HEK293 (cell line): Measurements from ENCODE around the gene ALDH16A1.

ENCODE experiments used
- ATF2 ChIP-seq: fragments of 450-650 bp; formaldehyde crosslinking; IDR thresholded peaks from 2 replicates; pipeline ENCODE4 v1.5.1; 2016; ENCODE audit warnings: missing biosample characterization, missing genetic modification characterization, low read depth
- BCL11A ChIP-seq: fragments of 450-650 bp; formaldehyde crosslinking; IDR thresholded peaks from 2 replicates; pipeline ENCODE4 v1.5.1; 2016; ENCODE audit warnings: low read depth, missing biosample characterization, missing genetic modification characterization
- OSR2 ChIP-seq: fragments of 450-650 bp; formaldehyde crosslinking; IDR thresholded peaks from 2 replicates; pipeline ENCODE4 v1.5.1; 2016; ENCODE audit warnings: missing biosample characterization, missing genetic modification characterization
- REPIN1 ChIP-seq: fragments of 450-650 bp; formaldehyde crosslinking; IDR thresholded peaks from 2 replicates; pipeline ENCODE4 v1.5.1; 2017; ENCODE audit warnings: missing biosample characterization, missing genetic modification characterization, low read depth
- YY2 ChIP-seq: fragments of 450-650 bp; formaldehyde crosslinking; IDR thresholded peaks from 2 replicates; pipeline ENCODE4 v1.5.1; 2016; ENCODE audit warnings: missing biosample characterization, missing genetic modification characterization
- ZBTB17 ChIP-seq: fragments of 450-650 bp; formaldehyde crosslinking; IDR thresholded peaks from 2 replicates; pipeline ENCODE4 v1.5.1; 2016; ENCODE audit warnings: missing biosample characterization, missing genetic modification characterization
- ZBTB6 ChIP-seq: fragments of 450-650 bp; formaldehyde crosslinking; IDR thresholded peaks from 2 replicates; pipeline ENCODE4 v1.5.1; 2017; ENCODE audit warnings: missing biosample characterization, missing genetic modification characterization
- ZFHX2 ChIP-seq: fragments of 450-650 bp; formaldehyde crosslinking; conservative IDR thresholded peaks from 2 replicates; pipeline ENCODE4 v1.5.1; 2016; ENCODE audit warnings: missing biosample characterization, missing genetic modification characterization
- ZNF202 ChIP-seq: fragments of 450-650 bp; formaldehyde crosslinking; IDR thresholded peaks from 2 replicates; pipeline ENCODE4 v1.5.1; 2016; ENCODE audit warnings: missing biosample characterization, missing genetic modification characterization, borderline replicate concordance
- ZNF24 ChIP-seq: fragments of 450-650 bp; formaldehyde crosslinking; IDR thresholded peaks from 2 replicates; pipeline ENCODE4 v1.5.1; 2016; ENCODE audit warnings: missing biosample characterization, missing genetic modification characterization
- ZNF248 ChIP-seq: fragments of 450-650 bp; formaldehyde crosslinking; IDR thresholded peaks from 2 replicates; pipeline ENCODE4 v1.5.1; 2017; ENCODE audit warnings: missing biosample characterization, missing genetic modification characterization
- ZNF350 ChIP-seq: fragments of 450-650 bp; formaldehyde crosslinking; IDR thresholded peaks from 2 replicates; pipeline ENCODE4 v1.5.0; 2017; ENCODE audit warnings: missing biosample characterization, mild to moderate bottlenecking, missing genetic modification characterization
- ZNF433 ChIP-seq: fragments of 450-650 bp; formaldehyde crosslinking; IDR thresholded peaks from 2 replicates; pipeline ENCODE4 v1.5.1; 2016; ENCODE audit warnings: missing biosample characterization, missing genetic modification characterization, low read depth
- ZNF501 ChIP-seq: fragments of 450-650 bp; formaldehyde crosslinking; IDR thresholded peaks from 2 replicates; pipeline ENCODE4 v1.5.1; 2016; ENCODE audit warnings: missing biosample characterization, missing genetic modification characterization
- ZNF555 ChIP-seq: fragments of 450-650 bp; formaldehyde crosslinking; conservative IDR thresholded peaks from 2 replicates; pipeline ENCODE4 v1.5.1; 2017; ENCODE audit warnings: missing biosample characterization, mild to moderate bottlenecking, missing genetic modification characterization, inconsistent platforms
- ZNF600 ChIP-seq: fragments of 450-650 bp; formaldehyde crosslinking; IDR thresholded peaks from 2 replicates; pipeline ENCODE4 v1.5.1; 2016; ENCODE audit warnings: missing biosample characterization, missing genetic modification characterization
- ZNF610 ChIP-seq: fragments of 450-650 bp; formaldehyde crosslinking; IDR thresholded peaks from 2 replicates; pipeline ENCODE4 v1.5.1; 2016; ENCODE audit warnings: missing biosample characterization, missing genetic modification characterization, borderline replicate concordance
- ZNF629 ChIP-seq: fragments of 450-650 bp; formaldehyde crosslinking; IDR thresholded peaks from 2 replicates; pipeline ENCODE4 v1.5.1; 2017; ENCODE audit warnings: missing biosample characterization, missing genetic modification characterization
- ZNF658 ChIP-seq: fragments of 450-650 bp; formaldehyde crosslinking; IDR thresholded peaks from 2 replicates; pipeline ENCODE4; 2016; ENCODE audit warnings: missing biosample characterization, missing genetic modification characterization
- ZNF777 ChIP-seq: fragments of 450-650 bp; formaldehyde crosslinking; IDR thresholded peaks from 2 replicates; pipeline ENCODE4 v1.5.1; 2017; ENCODE audit warnings: missing biosample characterization, missing genetic modification characterization, borderline replicate concordance
- ZNF792 ChIP-seq: fragments of 450-650 bp; formaldehyde crosslinking; IDR thresholded peaks from 2 replicates; pipeline ENCODE4 v1.5.1; 2016; ENCODE audit warnings: missing biosample characterization, missing genetic modification characterization
- ZNF843 ChIP-seq: fragments of 450-650 bp; formaldehyde crosslinking; IDR thresholded peaks from 2 replicates; pipeline ENCODE4 v1.5.1; 2016; ENCODE audit warnings: missing biosample characterization, missing genetic modification characterization
- ZSCAN18 ChIP-seq: fragments of 450-650 bp; formaldehyde crosslinking; IDR thresholded peaks from 2 replicates; pipeline ENCODE4 v1.5.1; 2016; ENCODE audit warnings: missing biosample characterization, missing genetic modification characterization
- ZSCAN23 ChIP-seq: fragments of 450-650 bp; formaldehyde crosslinking; IDR thresholded peaks from 2 replicates; pipeline ENCODE4 v1.5.1; 2016; ENCODE audit warnings: missing biosample characterization, missing genetic modification characterization
- ZSCAN30 ChIP-seq: fragments of 450-650 bp; IDR thresholded peaks from 2 replicates; pipeline ENCODE4 v1.5.1; 2018; ENCODE audit warnings: missing biosample characterization, mild to moderate bottlenecking, missing genetic modification characterization, moderate library complexity
- ZSCAN4 ChIP-seq: fragments of 450-650 bp; formaldehyde crosslinking; IDR thresholded peaks from 2 replicates; pipeline ENCODE4 v1.5.1; 2017; ENCODE audit warnings: missing biosample characterization, missing genetic modification characterization
- TF ChIP-seq, protein P1 (sequence below): fragments of 450-650 bp; formaldehyde crosslinking; IDR thresholded peaks from 2 replicates; pipeline ENCODE4 v1.5.1; 2016; ENCODE audit warnings: missing biosample characterization, missing genetic modification characterization
- TF ChIP-seq, protein P2 (sequence below): sonication (generic); formaldehyde crosslinking; IDR thresholded peaks from 2 replicates; pipeline ENCODE4 v1.8.1; 2022; ENCODE audit warnings: mild to moderate bottlenecking, moderate library complexity, missing genetic modification reagents
- TF ChIP-seq, protein P3 (sequence below): fragments of 450-650 bp; formaldehyde crosslinking; IDR thresholded peaks from 2 replicates; pipeline ENCODE4 v1.5.1; 2016; ENCODE audit warnings: missing biosample characterization, missing genetic modification characterization
- TF ChIP-seq, protein P4 (sequence below): fragments of 450-650 bp; formaldehyde crosslinking; IDR thresholded peaks from 2 replicates; pipeline ENCODE4 v1.5.1; 2016; ENCODE audit warnings: missing biosample characterization, missing genetic modification characterization

The ALDH16A1 gene

DNA sequence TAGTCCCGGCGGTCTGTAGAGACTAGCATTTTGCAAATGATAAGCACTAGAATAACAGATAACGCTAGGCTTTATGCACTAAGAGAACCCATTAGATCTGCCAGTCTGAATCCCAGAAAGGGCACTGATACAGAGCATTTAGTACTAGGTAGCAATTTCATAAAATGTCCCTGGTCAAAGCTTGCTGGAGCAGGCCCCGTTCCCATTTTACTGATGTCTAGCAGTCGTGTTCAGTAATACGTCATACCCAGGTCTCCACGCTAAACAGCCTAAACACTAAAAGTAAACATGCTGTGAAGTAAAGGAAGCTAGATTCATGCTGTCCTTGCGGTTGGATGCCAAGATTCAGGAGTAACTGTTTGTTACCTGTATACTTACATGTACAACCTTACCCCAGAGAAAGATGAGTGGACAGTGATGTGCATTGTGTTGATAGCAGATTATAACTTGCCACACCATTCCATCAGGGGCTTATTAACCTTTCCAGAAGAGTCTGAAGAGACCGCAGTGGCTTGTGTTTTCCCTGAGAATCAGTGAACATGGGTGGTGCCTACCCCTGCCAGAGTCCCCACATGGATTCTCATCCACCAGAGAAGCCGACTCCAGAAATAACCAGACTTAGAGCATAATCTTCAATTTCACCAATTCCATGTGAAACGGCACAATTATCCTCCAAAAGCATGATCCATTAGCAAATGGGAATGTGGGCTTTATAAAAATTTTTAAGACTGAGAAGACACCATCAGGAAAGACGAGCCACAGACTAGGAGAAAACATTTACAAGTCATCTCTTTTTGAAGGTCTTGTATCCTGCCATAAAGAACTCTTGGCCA, 39.8 kb downstream of the ALDH16A1 start (continued):
- TF ChIP-seq, protein P1, sequence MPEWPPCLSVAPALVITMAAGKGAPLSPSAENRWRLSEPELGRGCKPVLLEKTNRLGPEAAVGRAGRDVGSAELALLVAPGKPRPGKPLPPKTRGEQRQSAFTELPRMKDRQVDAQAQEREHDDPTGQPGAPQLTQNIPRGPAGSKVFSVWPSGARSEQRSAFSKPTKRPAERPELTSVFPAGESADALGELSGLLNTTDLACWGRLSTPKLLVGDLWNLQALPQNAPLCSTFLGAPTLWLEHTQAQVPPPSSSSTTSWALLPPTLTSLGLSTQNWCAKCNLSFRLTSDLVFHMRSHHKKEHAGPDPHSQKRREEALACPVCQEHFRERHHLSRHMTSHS (tag by site-specific recombination) = no peak
- no peak for TF ChIP-seq ZNF350 (tag by site-specific recombination)
- 0 out of 2 replicates have a peak, but pooled peaks have one; percentile 11 for TF ChIP-seq ZNF501 (tag by site-specific recombination)
- TF ChIP-seq OSR2 = peak; percentile 27; the same call in 1 of the 2 replicates
- 0 out of 2 replicates have a peak, but pooled peaks have one; percentile 62 for TF ChIP-seq ZNF792 (tag by site-specific recombination)
- TF ChIP-seq, protein P2, sequence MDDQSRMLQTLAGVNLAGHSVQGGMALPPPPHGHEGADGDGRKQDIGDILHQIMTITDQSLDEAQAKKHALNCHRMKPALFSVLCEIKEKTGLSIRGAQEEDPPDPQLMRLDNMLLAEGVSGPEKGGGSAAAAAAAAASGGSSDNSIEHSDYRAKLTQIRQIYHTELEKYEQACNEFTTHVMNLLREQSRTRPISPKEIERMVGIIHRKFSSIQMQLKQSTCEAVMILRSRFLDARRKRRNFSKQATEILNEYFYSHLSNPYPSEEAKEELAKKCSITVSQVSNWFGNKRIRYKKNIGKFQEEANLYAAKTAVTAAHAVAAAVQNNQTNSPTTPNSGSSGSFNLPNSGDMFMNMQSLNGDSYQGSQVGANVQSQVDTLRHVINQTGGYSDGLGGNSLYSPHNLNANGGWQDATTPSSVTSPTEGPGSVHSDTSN (CRISPR knock-in tag) = no peak
- no peak for TF ChIP-seq ZBTB6 (tag by site-specific recombination)
- TF ChIP-seq ZNF248 = no peak
- TF ChIP-seq REPIN1 (tag by site-specific recombination) = no peak
- TF ChIP-seq ZSCAN4 (tag by site-specific recombination) = no peak
- TF ChIP-seq, protein P3, sequence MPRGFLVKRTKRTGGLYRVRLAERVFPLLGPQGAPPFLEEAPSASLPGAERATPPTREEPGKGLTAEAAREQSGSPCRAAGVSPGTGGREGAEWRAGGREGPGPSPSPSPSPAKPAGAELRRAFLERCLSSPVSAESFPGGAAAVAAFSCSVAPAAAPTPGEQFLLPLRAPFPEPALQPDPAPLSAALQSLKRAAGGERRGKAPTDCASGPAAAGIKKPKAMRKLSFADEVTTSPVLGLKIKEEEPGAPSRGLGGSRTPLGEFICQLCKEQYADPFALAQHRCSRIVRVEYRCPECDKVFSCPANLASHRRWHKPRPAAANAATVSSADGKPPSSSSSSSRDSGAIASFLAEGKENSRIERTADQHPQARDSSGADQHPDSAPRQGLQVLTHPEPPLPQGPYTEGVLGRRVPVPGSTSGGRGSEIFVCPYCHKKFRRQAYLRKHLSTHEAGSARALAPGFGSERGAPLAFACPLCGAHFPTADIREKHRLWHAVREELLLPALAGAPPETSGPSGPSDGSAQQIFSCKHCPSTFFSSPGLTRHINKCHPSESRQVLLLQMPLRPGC (tag by site-specific recombination) = peak; percentile 44; the same call in 1 of the 2 replicates
- no peak for TF ChIP-seq YY2 (tag by site-specific recombination)
- no peak; the same call in 1 of the 2 replicates for TF ChIP-seq BCL11A (tag by site-specific recombination)
- TF ChIP-seq ZSCAN30 (tag by site-specific recombination) = peak; percentile 81; the same call in 1 of the 2 replicates
- TF ChIP-seq ZNF600 (tag by site-specific recombination) = peak; percentile 64
- TF ChIP-seq ZNF433 (tag by site-specific recombination) = no peak
- TF ChIP-seq ZSCAN23 (tag by site-specific recombination) = no peak
- peak; percentile 95 for TF ChIP-seq ZNF629
- TF ChIP-seq ZNF24 (tag by site-specific recombination) = no peak
- TF ChIP-seq ZNF202 (tag by site-specific recombination) = no peak
- peak; percentile 82; the same call in 1 of the 2 replicates for TF ChIP-seq ATF2 (tag by site-specific recombination)
- no peak for TF ChIP-seq ZFHX2 (tag by site-specific recombination)
- no peak for TF ChIP-seq ZNF658 (tag by site-specific recombination)
- TF ChIP-seq ZBTB17 (tag by site-specific recombination) = peak; percentile 54
- TF ChIP-seq, protein P4, sequence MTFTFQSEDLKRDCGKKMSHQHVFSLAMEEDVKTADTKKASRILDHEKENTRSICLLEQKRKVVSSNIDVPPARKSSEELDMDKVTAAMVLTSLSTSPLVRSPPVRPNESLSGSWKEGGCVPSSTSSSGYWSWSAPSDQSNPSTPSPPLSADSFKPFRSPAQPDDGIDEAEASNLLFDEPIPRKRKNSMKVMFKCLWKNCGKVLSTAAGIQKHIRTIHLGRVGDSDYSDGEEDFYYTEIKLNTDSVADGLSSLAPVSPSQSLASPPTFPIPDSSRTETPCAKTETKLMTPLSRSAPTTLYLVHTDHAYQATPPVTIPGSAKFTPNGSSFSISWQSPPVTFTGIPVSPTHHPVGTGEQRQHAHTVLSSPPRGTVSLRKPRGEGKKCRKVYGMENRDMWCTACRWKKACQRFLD (tag by site-specific recombination) = no peak
- TF ChIP-seq ZNF777 (tag by site-specific recombination) = no peak
- TF ChIP-seq ZNF610 = no peak
- TF ChIP-seq ZNF843 = no peak
- TF ChIP-seq ZSCAN18 (tag by site-specific recombination) = no peak
- no peak for TF ChIP-seq ZNF555
